ENCODE results near the gene EXOC3L2. TPM values are rescaled to one million over a fixed set of nuclear protein-coding genes. Genes with fewer than 3 reads are reported as not detected.

The EXOC3L2 gene
- total RNA-seq, 1 experiment from 2014 or later: 0.61 TPM

DNA sequence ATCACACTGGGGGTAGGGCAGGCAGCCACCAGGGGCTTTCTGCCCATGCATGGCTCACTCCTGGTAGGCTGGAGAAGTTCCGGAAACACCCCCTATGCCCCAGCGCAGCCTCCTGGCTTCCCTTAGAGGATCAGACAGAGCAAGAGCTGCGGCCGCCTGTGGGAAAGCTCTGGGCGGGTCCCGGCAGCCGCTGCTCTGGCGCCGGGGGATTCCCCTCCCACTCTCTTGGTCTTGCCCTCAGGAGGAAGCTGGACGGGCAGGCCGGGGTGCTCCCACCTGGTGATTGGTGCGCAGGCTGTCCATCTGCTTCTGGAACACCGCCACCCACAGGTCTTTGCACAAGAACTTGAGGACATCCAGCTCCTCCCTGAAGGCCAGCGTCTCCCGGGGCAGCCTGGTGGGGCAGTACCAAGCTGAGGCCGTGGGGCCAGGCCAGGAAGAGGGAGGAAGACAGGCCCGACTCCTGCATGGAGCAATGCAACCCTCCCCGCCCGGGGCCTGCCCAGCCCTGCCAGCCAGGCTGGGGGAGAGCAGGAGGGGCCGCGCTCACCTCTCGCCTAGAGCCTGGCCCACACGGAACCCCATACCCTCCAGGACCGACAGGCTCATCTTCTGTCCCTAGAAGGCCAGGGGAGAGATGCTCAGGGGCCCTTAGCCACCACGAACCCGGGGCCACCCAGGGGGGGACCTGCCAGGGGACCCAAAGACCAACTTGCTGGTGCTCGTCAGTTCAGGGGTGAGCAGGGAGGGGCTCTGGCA is 80.5 kb downstream of the EXOC3L2 start:
- H3K27ac ChIP-seq (ENCODE audit: insufficient read length, low read depth, low read length): no peak overlapping the region
- no peaks in the 10 kb centered on the region for H3K9me3 ChIP-seq (ENCODE audit: control insufficient read depth, low read depth, low read length)
- H4K8ac ChIP-seq (replicated peaks; ENCODE audit: insufficient read length, low read depth, low read length): no peak overlapping the region
- no peaks in the 10 kb centered on the region for H3K79me2 ChIP-seq (ENCODE audit: insufficient read depth, low read length)
- no CpG with 5 or more reads among the region's 27 CpGs for WGBS (ENCODE audit: extremely low coverage, insufficient read length, low lambda C conversion rate)
- H2BK5ac ChIP-seq (ENCODE audit: insufficient read length, low read length): no peak overlapping the region
- H4K91ac ChIP-seq (ENCODE audit: insufficient read length, low read depth, low read length): no peak overlapping the region
- Mint-ChIP-seq H3K4me1 (peaks cover 2 to 29% of the 10 kb centered on the region in 2 experiments), H3K27ac (no peak overlapping the region), H3K9me3 (no peaks in the 10 kb centered on the region), H3K27me3 (ENCODE audit: low read depth) (peaks cover 22% of the 10 kb centered on the region), H3K4me3 (no peak overlapping the region), H3K36me3 (ENCODE audit: insufficient read depth in 1 of 3, low read depth in 3 of 3) (no peaks in the 10 kb centered on the region; a peak in 1 of 7 replicates)
- no peaks in the 10 kb centered on the region for H3K27me3 ChIP-seq (ENCODE audit: insufficient read depth, low read length)
- no peak overlapping the region for H2AFZ ChIP-seq (ENCODE audit: low read length)
- H3K4me1 ChIP-seq (ENCODE audit: insufficient read depth, low read length): no peaks in the 10 kb centered on the region
- H3K23ac ChIP-seq (ENCODE audit: insufficient read length, low read depth, low read length): no peak overlapping the region
- peak overlapping the region; percentile 13; the same call in 1 of the 2 replicates for H3K14ac ChIP-seq (ENCODE audit: insufficient read depth, low read length)
- H3K56ac ChIP-seq (ENCODE audit: insufficient read length, low read depth, low read length): no peak overlapping the region
- no peaks in the 10 kb centered on the region for H4K20me1 ChIP-seq (ENCODE audit: control insufficient read depth, insufficient read depth, insufficient read length)
- H2BK12ac ChIP-seq (ENCODE audit: insufficient read length, low read depth, low read length): no peak overlapping the region
- H3K4me2 ChIP-seq (ENCODE audit: insufficient read depth, insufficient read length, low read length): no peak overlapping the region
- H3K79me1 ChIP-seq (ENCODE audit: insufficient read depth, low read depth, low read length, poor library complexity, severe bottlenecking): no peaks in the 10 kb centered on the region
- TF ChIP-seq, protein P1, sequence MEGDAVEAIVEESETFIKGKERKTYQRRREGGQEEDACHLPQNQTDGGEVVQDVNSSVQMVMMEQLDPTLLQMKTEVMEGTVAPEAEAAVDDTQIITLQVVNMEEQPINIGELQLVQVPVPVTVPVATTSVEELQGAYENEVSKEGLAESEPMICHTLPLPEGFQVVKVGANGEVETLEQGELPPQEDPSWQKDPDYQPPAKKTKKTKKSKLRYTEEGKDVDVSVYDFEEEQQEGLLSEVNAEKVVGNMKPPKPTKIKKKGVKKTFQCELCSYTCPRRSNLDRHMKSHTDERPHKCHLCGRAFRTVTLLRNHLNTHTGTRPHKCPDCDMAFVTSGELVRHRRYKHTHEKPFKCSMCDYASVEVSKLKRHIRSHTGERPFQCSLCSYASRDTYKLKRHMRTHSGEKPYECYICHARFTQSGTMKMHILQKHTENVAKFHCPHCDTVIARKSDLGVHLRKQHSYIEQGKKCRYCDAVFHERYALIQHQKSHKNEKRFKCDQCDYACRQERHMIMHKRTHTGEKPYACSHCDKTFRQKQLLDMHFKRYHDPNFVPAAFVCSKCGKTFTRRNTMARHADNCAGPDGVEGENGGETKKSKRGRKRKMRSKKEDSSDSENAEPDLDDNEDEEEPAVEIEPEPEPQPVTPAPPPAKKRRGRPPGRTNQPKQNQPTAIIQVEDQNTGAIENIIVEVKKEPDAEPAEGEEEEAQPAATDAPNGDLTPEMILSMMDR (conservative IDR thresholded peaks at IDR 0.05): peak; percentile 22; the same call in 1 of the 3 replicates
- no peak overlapping the region for H4K5ac ChIP-seq (ENCODE audit: insufficient read length, low read depth, low read length)
- H2BK15ac ChIP-seq (ENCODE audit: low read depth, low read length): no peak overlapping the region
- H2BK20ac ChIP-seq (ENCODE audit: low read depth, low read length, poor library complexity, severe bottlenecking): no peak overlapping the region
- H3K18ac ChIP-seq (ENCODE audit: insufficient read length, low read depth, low read length): no peak overlapping the region
- no peak overlapping the region for H3K4ac ChIP-seq (ENCODE audit: low read depth, low read length)
- no peaks in the 10 kb centered on the region for H3K23me2 ChIP-seq (ENCODE audit: insufficient read length, low read depth, low read length, poor library complexity, severe bottlenecking)
- H2BK120ac ChIP-seq (ENCODE audit: low read depth, low read length, poor library complexity, severe bottlenecking): no peak overlapping the region
- H2AK5ac ChIP-seq (ENCODE audit: insufficient read length, low read length): no peak overlapping the region
- no peak overlapping the region for H3K9ac ChIP-seq (ENCODE audit: extremely low read depth, insufficient read length, low read length)
- peak; percentile 96 for DNase-seq
- no peak overlapping the region for H3T11ph ChIP-seq (ENCODE audit: low read length)

Data from H9 (cell line).